Loucy (cell line): ENCODE measurements around the gene CCDC137.

Experiments
- CTCF ChIP-seq: fragments of 200-600 bp; sonication (generic); conservative IDR thresholded peaks from 2 replicates; pipeline ENCODE4 v1.5.1; 2014; ENCODE audit warnings: mild to moderate bottlenecking, antibody characterized with exemption, low read length
- EZH2phosphoT487 ChIP-seq: fragments of 200-600 bp; IDR thresholded peaks from 2 replicates; pipeline ENCODE4 v1.6.1; 2018; ENCODE audit warnings: antibody characterized with exemption, mild to moderate bottlenecking, moderate library complexity, borderline replicate concordance

GRCh38 chr17:81714412-81715106 lies 48.0 kb downstream of the CCDC137 start:
- TF ChIP-seq CTCF, result no peak
- no peak for TF ChIP-seq EZH2phosphoT487
